Left lung (tissue), 10 donors: ENCODE data around the gene FHIT. TPM values are rescaled to one million over a fixed set of nuclear protein-coding genes. Genes with fewer than 3 reads are reported as not detected.

Experiments
- ATAC-seq: fragments of 200-7000 bp; cut with Tn5 transposase; one replicate; pipeline ENCODE4 v1.9.1; 2020; ENCODE audit warnings: moderate library complexity
- DNase-seq, 4 donors: peaks; one replicate each; pipeline ENCODE4 v3.0.0-alpha.2; 2013 to 2020
- H3K27ac ChIP-seq, 2 donors: fragments of 200-600 bp; sonication (generic) in 1 of 2; one replicate each; pipeline versions ENCODE4 v1.5.0 to v1.8.0; 2020 to 2021
- H3K27me3 ChIP-seq, 2 donors: fragments of 200-600 bp; sonication (generic) in 1 of 2; one replicate each; pipeline versions ENCODE4 v1.5.0 to v1.8.0; 2020 to 2021
- H3K36me3 ChIP-seq, 2 donors: fragments of 200-600 bp; sonication (generic) in 1 of 2; one replicate each; pipeline versions ENCODE4 v1.5.0 to v1.8.0; 2020 to 2021
- H3K4me1 ChIP-seq, 2 donors: fragments of 200-600 bp; one replicate each; pipeline ENCODE4 v1.8.0; 2021
- H3K4me3 ChIP-seq, 2 donors: fragments of 200-600 bp; sonication (generic) in 1 of 2; one replicate each; pipeline versions ENCODE4 v1.5.0 to v1.8.0; 2020 to 2021; ENCODE audit warnings: mild to moderate bottlenecking in 1 of 2
- H3K9me3 ChIP-seq, 2 donors: fragments of 200-600 bp; sonication (generic) in 1 of 2; one replicate each; pipeline versions ENCODE4 v1.5.0 to v1.8.0; 2020 to 2021
- CTCF ChIP-seq, 2 donors: fragments of 200-600 bp; sonication (generic) in 1 of 2; IDR thresholded peaks; one replicate each; pipeline versions ENCODE4 v1.5.0 to v1.8.0; 2021; ENCODE audit warnings: antibody characterized with exemption in 2 of 2
- intact Hi-C, 2 donors: fragments of 100-400 bp; cut with DNase I; formaldehyde crosslinking; loops; one replicate each; pipeline versions ENCODE4 v1.11.2 to v1.14.2; 2022
- polyA plus RNA-seq, 6 donors: library from polyadenylated mRNA; unstranded; fragments of 120-200 nt; gene quantifications; one replicate each; pipeline ENCODE4 v1.2.1, GENCODE V29; 2013; ENCODE audit not compliant: insufficient read length in 6 of 6
- total RNA-seq, 2 donors: library from RNA; stranded (reverse); fragmentation: NEBNext Ultra II Directional; extraction: Animal tissue kit (Norgen Biotek cat#: 25700); gene quantifications; one replicate each; pipeline ENCODE4 v1.2.1, GENCODE V29; 2021
- donor health status: DM: no; HTN: yes; CAD: no.
- donor health status: DM: no; HTN: no; CAD: no.

FHIT gene
- total and polyA plus RNA-seq, 8 donors: 8.5 to 16.3 (median 9.7) TPM

GRCh38 chr3:61172203-61172602 is 79.0 kb downstream of the FHIT start:
- ATAC-seq (no peak), DNase-seq (no peak)
- Histone ChIP-seq H3K4me1 (no peaks in the 10 kb centered on the region), H3K36me3 (no peaks in the 10 kb centered on the region), H3K4me3 (no peak overlapping the region), H3K27ac (no peak overlapping the region), H3K9me3 (no peaks in the 10 kb centered on the region), H3K27me3 (no peaks in the 10 kb centered on the region)
- intact Hi-C loops: no loop called here
- TF ChIP-seq CTCF (IDR thresholded peaks at IDR 0.05): no peak

- no peaks in the 10 kb centered on the region for H3K4me1 ChIP-seq
- no peaks in the 10 kb centered on the region for H3K36me3 ChIP-seq
- TF ChIP-seq CTCF (IDR thresholded peaks at IDR 0.05): no peak
- no peaks in the 10 kb centered on the region for H3K27me3 ChIP-seq
- ATAC-seq (no peak), DNase-seq (no peak)
- H3K9me3 ChIP-seq: peaks cover 0 to 4% of the 10 kb centered on the region in 2 donors
- intact Hi-C loops: no loop called here
- H3K4me3 ChIP-seq: no peak overlapping the region
- H3K27ac ChIP-seq: no peak overlapping the region
Observed at GRCh38 chr3:61169621-61170251, 81.5 kb downstream of the FHIT start.

GRCh38 chr3:61168286-61168685 is 83.0 kb downstream of the FHIT start:
- intact Hi-C loops: no loop called here
- H3K9me3 ChIP-seq: peaks cover 0 to 4% of the 10 kb centered on the region in 2 donors
- no peak overlapping the region for H3K27ac ChIP-seq
- DNase-seq: no peak
- no peaks in the 10 kb centered on the region for H3K36me3 ChIP-seq
- H3K27me3 ChIP-seq: no peaks in the 10 kb centered on the region
- no peak for TF ChIP-seq CTCF (IDR thresholded peaks at IDR 0.05)
- no peaks in the 10 kb centered on the region for H3K4me1 ChIP-seq
- no peak overlapping the region for H3K4me3 ChIP-seq
- no peak for ATAC-seq

GRCh38 chr3:61162965-61163364 is 88.3 kb downstream of the FHIT start:
- H3K4me1 ChIP-seq: no peaks in the 10 kb centered on the region
- no peak overlapping the region for H3K4me3 ChIP-seq
- peaks cover 0 to 4% of the 10 kb centered on the region in 2 donors for H3K9me3 ChIP-seq
- no peaks in the 10 kb centered on the region for H3K27me3 ChIP-seq
- no peak overlapping the region for H3K27ac ChIP-seq
- no peak for TF ChIP-seq CTCF (IDR thresholded peaks at IDR 0.05)
- intact Hi-C loops: no loop called here
- DNase-seq (no peak), ATAC-seq (no peak)
- H3K36me3 ChIP-seq: no peaks in the 10 kb centered on the region

GRCh38 chr3:61158667-61159066 is 92.6 kb downstream of the FHIT start:
- Histone ChIP-seq H3K9me3 (no peaks in the 10 kb centered on the region), H3K27ac (no peak overlapping the region), H3K4me1 (no peaks in the 10 kb centered on the region), H3K27me3 (no peaks in the 10 kb centered on the region), H3K4me3 (no peak overlapping the region), H3K36me3 (no peaks in the 10 kb centered on the region)
- intact Hi-C loops: no loop called here
- ATAC-seq (no peak), DNase-seq (no peak)
- no peak for TF ChIP-seq CTCF (IDR thresholded peaks at IDR 0.05)
